GM12873 (cell line): ENCODE measurements around the gene C19orf47.

ENCODE experiments used
- TF ChIP-seq, protein P1 (sequence below): IDR thresholded peaks from 2 replicates; pipeline ENCODE4 v1.5.1; 2012; ENCODE audit warnings: low read depth, mild to moderate bottlenecking, moderate library complexity, low read length, control low read depth; ENCODE audit not compliant: insufficient read depth; ENCODE audit errors: missing control alignments

C19orf47 gene

DNA sequence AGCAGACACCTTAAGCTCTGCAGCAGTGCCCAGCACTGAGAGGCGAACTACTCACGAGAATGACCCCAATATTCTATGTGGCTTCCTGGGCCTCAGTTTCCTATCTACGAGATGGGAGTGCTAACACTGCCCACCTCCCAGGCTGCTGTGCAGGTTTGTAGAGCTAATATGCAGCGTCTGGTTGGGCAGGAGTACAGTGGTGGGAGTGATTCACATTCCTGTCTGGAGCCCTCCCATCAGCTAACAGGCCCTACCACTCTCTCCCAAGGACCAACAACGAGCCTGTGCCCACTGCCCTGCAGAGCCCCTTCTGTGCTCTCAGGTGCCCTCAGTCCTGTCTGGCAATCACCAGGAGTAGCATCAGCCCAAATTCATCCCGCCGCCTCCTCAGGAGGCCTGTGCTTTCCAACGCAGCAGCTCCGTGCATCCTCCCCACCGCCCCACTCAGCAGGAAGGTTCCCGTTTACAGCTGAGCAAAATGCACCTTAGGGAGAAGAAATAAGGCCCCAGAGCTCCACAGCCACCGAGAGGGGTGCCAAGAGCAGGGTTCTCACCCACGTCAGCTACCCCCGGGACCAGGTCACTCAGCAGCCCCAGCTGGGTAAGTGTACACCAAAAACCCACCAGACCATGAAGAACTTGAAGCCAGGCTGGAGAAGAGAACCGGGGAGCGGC is 69.7 kb downstream of the C19orf47 start:
- TF ChIP-seq, protein P1, sequence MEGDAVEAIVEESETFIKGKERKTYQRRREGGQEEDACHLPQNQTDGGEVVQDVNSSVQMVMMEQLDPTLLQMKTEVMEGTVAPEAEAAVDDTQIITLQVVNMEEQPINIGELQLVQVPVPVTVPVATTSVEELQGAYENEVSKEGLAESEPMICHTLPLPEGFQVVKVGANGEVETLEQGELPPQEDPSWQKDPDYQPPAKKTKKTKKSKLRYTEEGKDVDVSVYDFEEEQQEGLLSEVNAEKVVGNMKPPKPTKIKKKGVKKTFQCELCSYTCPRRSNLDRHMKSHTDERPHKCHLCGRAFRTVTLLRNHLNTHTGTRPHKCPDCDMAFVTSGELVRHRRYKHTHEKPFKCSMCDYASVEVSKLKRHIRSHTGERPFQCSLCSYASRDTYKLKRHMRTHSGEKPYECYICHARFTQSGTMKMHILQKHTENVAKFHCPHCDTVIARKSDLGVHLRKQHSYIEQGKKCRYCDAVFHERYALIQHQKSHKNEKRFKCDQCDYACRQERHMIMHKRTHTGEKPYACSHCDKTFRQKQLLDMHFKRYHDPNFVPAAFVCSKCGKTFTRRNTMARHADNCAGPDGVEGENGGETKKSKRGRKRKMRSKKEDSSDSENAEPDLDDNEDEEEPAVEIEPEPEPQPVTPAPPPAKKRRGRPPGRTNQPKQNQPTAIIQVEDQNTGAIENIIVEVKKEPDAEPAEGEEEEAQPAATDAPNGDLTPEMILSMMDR, result no peak

DNA sequence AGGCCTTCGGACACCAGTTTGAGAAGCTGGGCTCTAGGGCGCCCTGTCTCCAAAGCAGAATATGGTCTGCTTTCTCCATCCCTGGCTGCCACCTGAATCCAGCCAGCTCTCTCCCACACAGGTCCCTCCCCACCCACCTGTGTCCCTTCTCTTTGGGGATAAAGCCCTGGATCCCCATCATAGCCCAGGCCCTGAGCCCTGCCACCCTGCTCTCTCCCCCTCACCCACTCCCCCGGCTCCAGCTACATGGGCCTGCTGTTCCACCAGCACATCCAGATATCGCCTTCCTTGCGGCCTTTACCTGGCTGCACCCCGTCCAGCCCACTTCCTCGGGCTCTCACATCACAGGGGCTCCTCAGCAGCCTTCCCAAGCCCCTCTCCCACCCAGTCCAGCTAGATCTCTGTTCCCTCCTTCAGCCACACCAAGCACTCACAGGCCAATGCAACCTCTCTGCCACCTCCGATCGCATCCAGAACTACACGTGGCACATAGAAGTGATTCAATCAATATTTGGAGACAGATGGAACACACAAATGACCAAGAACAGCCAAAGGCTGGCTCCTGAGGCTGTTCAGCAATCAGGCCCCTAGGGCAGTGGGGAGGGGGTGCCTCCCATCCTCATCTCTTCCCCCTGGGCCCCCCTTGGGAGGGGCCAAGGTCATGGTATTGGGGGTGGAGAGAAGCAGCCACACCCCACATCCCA is 70.7 kb downstream of the C19orf47 start:
- TF ChIP-seq, protein P1, result no peak

DNA sequence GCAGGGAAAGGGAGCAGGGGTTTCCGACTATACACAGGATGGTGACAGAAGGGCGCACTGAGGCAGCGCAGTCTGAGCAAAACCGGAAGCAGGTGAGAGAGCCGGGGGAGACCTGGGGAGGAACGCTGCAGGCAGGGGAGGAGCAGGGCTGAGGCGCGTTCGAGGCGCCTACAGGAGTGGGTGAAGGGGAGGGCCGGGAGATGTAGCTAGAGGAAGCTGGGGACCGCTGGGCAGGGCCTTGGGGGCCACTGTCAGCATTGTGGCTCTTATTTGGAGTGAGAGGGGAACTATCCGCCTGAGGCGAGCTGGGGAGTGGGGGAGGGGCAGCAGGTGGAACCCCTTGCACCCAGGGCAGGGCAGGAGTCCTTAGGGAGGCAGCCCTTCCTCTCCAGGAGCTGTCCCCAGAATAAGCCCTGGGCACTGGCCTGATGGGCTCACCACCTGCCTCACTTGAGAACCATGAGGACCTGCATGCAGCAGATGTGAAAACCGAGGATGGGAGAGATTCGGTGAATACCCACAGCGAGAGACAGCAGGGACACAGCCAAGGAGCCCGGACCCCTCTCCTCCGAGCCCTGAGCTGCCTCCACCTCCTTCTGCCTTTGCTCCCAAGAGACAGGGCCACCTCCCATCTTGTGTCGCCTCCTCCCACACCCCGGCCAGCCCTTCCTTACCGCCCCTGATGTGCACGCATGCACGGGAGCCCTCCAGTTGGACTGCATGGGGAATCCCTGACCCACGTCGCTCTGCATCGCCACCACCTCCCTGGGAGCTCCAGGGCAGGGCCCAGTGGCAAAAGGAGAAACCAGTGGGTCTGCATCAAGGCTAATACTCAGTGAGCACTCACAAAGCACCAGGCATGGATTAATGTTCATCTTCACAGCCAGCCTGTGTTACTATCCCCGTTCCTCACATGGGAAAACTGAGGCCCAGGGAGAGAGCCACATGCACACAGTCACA is 73.3 kb downstream of the C19orf47 start:
- TF ChIP-seq, protein P1, result no peak

DNA sequence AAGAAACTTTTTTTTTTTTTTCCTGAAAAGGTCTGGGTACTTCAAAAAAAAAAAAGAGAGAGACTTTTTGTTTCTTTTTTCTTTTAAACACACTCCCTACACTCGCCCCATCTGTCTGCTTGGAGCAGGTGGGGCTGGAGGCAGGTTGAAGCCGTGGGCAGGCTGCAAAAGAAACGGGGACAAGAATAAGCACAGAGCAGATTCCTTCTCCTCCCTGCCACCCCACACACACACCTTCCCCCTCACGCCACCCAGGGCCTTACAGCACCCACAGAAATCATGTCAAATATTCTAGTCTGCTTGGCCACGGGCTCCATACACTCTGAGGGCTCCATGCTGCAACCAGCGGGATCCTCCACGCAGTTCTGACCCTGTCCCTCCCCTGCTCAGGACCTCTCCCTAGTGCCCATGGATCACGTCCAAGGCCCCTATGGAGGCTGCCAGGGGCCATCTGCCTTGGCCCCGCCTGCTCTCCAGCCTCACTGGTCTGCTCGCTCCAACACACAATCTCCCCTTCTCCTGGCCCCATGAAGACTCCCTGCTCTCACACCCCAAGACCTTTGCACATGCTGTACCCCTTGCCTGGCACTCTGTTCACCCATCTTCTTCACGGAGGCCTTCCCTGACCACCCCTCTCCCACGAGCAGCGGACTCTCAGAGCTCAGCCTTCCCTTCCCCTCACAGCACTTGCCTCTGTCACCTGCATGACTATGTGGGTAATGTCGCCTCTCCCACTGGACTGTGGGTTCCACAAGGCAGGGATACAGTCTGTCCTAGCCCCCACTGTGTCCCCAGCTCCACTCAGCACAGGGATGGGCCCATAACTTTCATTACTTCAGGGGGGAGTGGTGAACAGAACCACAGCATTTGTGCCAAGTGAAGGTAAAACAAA is 74.5 kb downstream of the C19orf47 start:
- TF ChIP-seq, protein P1, result no peak

DNA sequence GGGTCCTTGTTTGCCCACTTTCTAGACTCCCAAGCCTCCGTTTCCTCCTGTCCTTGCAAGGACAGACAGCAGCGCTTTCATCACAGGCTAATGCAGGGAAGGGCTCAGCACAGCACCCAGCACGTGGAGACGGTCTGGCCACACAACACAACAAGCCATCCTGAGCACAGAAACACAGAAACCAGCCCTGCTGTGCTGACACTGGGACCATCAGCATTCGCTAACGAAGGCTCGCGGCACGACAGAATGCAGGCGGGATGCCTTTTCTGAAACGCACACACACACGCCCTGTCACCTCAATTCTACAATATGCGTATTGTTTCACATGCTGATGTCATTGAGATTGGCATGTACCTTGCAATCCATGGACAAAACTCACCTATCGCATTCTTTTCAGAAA is 75.9 kb downstream of the C19orf47 start:
- TF ChIP-seq, protein P1, result no peak

DNA sequence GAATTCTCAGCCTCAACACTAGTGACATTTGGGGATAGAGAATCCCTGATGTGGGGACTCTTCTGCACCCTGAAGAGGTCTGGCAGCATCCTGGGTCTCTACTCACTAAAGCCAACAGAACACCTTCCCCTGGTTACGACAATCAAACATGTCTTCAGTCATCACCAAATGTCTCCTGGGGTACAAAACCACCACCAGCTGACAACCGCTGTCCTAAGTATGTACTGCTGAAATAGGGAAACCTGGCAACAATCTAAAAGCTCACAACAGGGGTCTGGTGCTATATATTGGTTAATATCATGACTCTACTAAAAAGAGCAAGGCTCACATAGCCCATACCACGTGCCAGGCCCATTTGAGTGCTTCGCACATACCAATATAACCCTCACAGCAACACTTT is 76.5 kb downstream of the C19orf47 start:
- TF ChIP-seq, protein P1, result no peak
